ENCODE measurements around the gene CCSER2. TPM values are rescaled to one million over a fixed set of nuclear protein-coding genes. Genes with fewer than 3 reads are reported as not detected.
"Not testable (repeated sequence)": the region's sequence is repeated elsewhere in the genome, so short reads cannot be mapped to it uniquely, and the experiment has no call there.

Gene CCSER2
- total RNA-seq, 1 experiment from 2014 or later: 20.6 TPM

DNA sequence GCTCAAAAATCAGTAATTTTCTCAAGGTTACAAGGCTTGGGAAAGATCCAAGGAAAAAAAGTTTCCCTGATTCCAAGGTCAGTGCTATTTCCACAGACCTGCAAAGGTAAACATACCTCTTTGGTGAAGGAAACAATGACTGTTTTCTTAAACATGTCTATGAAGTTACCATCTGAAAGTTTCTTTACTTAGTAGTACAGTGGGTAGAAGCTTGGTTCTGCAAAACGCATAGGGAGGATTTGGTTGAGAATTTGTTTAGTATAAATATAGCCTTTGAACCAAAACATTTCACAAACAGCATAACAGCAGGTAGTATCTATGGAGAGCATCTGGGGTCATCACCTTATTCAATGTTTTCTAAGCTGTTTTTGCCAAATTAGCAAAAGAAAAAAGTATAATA lies 169.6 kb downstream of the CCSER2 start:
- DNase-seq: no peak
- H3K4me3 ChIP-seq: no peak overlapping the region
- H3K27me3 ChIP-seq: no peaks in the 10 kb centered on the region
- H3K36me3 ChIP-seq: peaks cover 5% of the 10 kb centered on the region
- no peaks in the 10 kb centered on the region for H3K9me3 ChIP-seq

DNA sequence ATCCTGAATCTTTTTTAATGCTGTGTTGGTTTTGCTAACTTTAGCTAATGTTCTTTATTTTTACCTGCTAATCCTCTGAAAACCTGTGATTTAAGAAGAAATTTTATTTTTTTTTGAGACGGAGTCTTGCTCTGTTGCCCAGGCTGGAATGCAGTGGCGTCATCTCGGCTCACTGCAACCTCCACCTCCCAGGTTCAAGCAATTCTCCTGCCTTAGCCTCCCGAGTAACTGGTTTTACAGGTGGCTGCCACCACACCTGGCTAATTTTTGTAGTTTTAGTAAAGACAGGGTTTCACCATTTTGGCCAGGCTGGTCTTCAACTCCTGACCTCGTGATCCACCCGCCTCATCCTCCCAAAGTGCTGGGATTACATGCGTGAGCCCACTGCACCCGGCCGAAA lies 170.7 kb downstream of the CCSER2 start:
- H3K4me3 ChIP-seq, DNase-seq, H3K27me3 ChIP-seq, H3K9me3 ChIP-seq: not testable (repeated sequence)
- H3K36me3 ChIP-seq: peaks cover 11% of the 10 kb centered on the region

DNA sequence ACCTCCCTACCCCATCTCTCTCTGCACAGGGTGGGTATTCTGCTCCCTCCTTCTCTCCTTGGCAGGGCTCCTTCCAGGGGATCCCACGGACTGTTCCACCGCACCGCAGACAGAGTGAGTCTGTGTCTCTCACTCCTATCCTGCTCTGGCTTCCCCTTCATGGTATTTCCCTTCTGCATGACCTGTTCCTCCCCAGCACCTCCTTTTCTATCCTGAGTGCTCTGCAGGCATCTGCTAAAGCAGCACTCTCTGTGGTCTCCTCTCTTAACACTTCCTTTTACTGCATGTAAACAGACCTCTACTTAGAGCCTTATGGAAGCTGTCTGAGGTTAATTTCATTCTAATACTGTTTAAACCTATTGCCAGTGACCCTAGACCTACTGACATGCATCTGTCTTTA lies 171.5 kb downstream of the CCSER2 start:
- no peaks in the 10 kb centered on the region for H3K27me3 ChIP-seq
- DNase-seq: no peak

DNA sequence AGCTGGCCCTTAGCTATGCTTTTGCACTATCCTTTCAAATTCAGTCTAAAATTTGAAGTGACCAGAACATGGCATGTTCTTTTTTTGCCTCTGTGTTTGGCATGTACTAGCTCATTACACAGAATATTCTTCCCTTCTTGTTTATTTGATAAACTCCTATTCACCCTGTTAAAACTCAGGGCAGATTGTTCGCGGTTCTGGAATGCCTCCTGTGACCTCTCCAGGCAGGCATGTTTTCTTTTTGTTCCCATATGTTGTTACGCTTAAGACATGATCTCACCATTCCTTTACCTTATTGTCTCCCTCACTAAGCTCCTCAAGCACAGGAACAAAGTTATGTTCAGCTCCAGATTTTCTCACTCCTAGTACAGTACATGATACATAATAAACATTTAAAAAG lies 181.7 kb downstream of the CCSER2 start:
- peak; percentile 50 for DNase-seq
- H3K36me3 ChIP-seq: peaks cover 17% of the 10 kb centered on the region
- no peaks in the 10 kb centered on the region for H3K9me3 ChIP-seq
- no peak overlapping the region for H3K4me3 ChIP-seq
- no peaks in the 10 kb centered on the region; the same call in 1 of the 2 replicates for H3K27me3 ChIP-seq

More for the DNA sequence above, 171.5 kb downstream of the CCSER2 start:
- H3K36me3 ChIP-seq: peaks cover 17% of the 10 kb centered on the region
- no peaks in the 10 kb centered on the region; the same call in 1 of the 2 replicates for H3K9me3 ChIP-seq
- no peak overlapping the region for H3K4me3 ChIP-seq

DNA sequence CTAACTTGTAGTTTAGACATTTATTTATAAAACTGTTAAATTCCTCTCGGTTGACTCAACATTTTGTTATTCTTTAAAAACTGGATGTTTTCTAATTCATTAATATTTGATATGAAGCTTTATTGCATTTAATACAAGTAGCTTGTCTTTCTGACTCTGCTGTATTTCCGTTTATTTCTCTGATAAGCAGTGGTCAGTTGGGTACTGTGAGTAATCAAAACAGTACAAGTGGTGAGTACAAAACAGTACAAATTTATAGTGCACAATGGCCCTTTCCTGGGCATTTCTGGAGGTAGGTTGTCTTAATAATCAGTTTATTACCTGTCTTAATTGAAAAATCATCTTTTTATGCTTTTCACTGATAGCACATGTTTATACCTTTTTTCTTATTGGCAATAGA lies 182.7 kb downstream of the CCSER2 start:
- DNase-seq: no peak
- H3K36me3 ChIP-seq: peaks cover 17% of the 10 kb centered on the region
- H3K4me3 ChIP-seq: no peak overlapping the region
- H3K9me3 ChIP-seq: no peaks in the 10 kb centered on the region
- no peaks in the 10 kb centered on the region; the same call in 1 of the 2 replicates for H3K27me3 ChIP-seq

DNA sequence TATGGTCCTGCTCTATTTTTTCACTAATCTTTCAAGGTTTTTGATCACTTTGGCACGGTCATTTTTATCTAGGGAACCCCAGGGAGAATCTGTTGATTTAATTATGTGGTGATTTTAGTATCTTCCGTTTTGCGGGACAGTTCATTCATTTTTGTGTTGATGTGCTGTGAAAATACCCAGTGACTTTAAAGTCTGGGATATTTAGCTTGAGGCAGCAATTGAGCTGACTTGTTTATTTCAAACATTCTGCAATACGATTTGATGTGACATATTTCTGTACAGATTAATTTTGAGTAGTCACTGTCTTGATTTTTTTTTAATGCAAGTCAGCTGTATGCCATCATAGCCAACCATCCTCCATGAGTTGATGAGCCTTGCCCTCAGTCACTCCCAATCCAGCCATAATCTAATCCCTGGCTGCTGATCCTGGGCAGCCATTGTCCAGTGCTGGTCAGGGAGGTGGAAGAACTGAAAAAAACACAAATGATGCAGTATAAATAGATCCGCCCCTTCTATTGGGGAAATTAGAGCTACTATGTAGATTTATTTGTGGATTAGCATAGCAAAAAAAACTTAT lies 183.4 kb downstream of the CCSER2 start:
- no peak overlapping the region for H3K4me3 ChIP-seq
- H3K9me3 ChIP-seq: no peaks in the 10 kb centered on the region
- peaks cover 17% of the 10 kb centered on the region for H3K36me3 ChIP-seq
- no peaks in the 10 kb centered on the region; the same call in 1 of the 2 replicates for H3K27me3 ChIP-seq
- no peak for DNase-seq

DNA sequence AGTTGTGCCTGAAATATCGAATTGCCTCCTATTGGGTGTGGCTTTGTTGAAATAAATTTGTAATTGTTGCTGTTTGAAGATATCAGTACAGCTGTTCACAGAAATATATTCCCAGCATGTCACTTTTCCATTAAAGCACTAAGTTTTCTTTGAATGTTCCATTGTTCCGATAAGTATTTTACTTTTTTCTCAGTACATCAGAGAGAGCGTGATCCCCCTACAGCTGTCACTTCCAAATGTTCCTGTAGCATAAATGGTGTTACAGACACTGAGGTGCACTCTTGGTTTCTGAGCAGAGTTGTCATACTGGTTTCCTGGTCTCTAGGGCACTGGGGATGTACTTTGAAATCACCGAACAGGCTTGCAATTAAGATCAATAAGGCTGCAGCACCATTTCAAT lies 189.2 kb downstream of the CCSER2 start:
- Histone ChIP-seq H3K4me3 (no peak overlapping the region), H3K9me3 (no peaks in the 10 kb centered on the region), H3K27me3 (no peaks in the 10 kb centered on the region; the same call in 1 of the 2 replicates), H3K36me3 (peaks cover 23% of the 10 kb centered on the region)
- no peak for DNase-seq

DNA sequence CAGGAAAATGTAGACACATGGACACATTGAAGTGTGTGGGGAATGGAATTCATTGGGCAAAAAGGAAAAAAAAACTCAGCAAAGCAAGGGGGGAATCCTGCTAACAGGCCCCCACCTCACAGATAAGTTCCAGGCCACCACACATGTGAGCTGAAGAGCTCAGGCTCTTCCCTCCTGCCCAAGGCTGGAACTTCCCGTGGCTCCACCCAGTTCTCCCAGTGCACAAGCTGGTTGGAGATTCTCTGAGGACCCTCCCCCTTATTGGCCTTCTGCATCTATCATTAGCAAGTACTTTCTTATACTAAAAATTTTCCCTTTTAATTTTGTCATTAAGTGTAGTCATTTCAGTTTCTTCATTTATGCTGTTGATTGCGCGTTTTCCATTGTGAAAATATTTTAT lies 190.8 kb downstream of the CCSER2 start:
- H3K36me3 ChIP-seq: peaks cover 12% of the 10 kb centered on the region
- H3K9me3 ChIP-seq: no peaks in the 10 kb centered on the region
- no peak overlapping the region for H3K4me3 ChIP-seq
- no peak for DNase-seq
- H3K27me3 ChIP-seq: no peaks in the 10 kb centered on the region; the same call in 1 of the 2 replicates

DNA sequence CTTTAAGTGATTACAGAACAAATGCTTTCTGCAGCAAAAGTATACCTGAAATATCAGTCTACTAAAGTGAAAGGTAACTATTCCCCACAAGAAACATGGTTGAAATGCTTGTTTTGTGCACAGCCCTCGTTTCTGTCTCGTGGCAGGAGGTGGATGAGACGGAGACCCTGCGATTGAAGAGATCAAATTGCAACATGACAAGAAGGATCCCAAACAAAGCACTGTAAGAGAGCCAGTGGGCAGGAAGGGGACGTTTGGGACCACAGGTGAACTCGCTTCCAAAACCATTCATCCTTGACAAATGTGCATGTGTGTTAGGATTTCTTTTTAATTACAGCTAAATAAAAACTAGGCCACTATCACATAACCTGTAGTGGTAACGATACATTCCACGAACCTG lies 192.6 kb downstream of the CCSER2 start:
- H3K36me3 ChIP-seq: peaks cover 6% of the 10 kb centered on the region
- peaks cover 2% of the 10 kb centered on the region; the same call in 1 of the 2 replicates for H3K9me3 ChIP-seq
- no peaks in the 10 kb centered on the region for H3K27me3 ChIP-seq
- no peak overlapping the region for H3K4me3 ChIP-seq
- no peak for DNase-seq

DNA sequence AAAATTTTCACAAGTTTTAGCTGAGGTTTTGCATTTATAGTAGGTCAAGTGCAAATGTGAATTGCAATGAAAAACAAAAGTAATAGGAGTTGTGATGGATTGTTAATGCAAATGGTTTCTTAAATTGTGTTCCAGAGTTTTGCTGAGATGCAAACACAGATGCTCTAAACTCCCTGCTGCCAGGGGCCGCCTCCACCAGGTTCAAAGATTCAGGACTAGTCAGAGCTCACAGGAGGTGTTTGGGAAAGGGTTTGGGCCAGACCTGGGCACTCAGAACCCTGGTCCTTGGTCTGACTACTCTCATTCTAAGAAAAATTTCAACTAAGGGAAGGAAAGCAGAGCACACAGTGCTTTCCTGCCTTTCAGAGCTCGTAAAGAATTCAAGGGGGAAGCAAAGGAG lies 193.1 kb downstream of the CCSER2 start:
- no peaks in the 10 kb centered on the region for H3K27me3 ChIP-seq
- H3K36me3 ChIP-seq: peaks cover 6% of the 10 kb centered on the region
- no peak for DNase-seq
- peaks cover 2% of the 10 kb centered on the region; the same call in 1 of the 2 replicates for H3K9me3 ChIP-seq
- H3K4me3 ChIP-seq: no peak overlapping the region

DNA sequence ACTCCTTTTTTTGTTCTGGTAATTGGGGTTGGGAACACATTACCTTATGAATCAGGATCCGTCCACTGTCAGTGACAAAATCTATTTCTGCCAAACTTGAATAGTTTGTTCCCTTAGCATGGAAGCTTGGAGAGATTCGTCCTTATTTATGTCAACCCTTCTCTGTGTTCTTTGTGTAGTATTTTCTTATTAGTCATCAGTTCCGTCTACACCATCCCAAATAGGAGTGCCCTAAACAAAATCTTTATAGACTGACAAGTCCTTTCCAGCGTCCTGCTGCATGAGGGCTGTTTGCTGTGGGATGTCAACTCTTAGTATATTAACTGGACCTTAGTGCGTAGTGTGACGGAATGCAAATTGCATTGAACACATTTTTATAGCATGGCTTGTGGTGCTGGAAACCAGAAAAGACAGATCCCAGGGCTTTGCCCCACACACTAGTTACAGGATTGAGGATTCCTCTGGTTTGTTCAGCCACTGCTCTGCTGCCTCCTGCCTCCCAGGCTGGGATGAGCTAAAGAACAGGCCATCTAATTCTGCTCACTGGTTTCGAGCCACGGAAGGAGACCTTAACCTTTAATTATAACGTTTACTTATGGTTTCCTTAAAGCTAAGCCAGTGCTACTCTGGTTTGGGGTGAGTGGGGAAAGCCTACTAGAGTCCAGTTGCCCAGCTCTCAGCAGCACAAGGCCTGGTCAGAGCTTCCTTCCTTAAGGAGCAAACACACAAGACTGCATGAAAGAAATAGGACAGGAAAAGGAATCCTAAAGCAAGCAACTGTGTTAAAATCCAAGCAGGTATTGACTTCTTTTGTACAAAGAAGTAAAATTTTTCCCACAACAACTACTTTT lies 194.4 kb downstream of the CCSER2 start:
- Histone ChIP-seq H3K4me3 (no peak overlapping the region), H3K36me3 (no peaks in the 10 kb centered on the region; the same call in 1 of the 2 replicates), H3K9me3 (peaks cover 2% of the 10 kb centered on the region; the same call in 1 of the 2 replicates), H3K27me3 (no peaks in the 10 kb centered on the region)
- no peak for DNase-seq

DNA sequence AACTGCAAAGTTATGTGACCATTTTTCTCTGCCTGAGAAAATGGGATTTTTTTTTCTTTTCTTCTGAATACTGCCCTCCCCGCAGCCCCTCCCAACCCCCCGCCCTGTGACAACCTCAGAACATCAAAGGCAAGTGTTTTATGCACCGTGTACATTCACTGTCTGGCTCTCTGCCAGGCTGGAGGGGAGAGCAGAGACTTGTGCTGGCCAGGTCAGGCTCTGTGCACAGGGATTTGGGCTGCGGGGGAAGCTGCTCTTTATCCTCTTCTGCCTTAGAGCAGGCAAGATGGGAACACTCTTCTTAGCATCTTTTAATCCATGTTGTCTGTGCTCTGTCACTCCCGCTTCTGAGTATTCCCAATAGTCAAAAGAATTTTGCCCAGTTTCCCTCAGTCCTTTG lies 195.1 kb downstream of the CCSER2 start:
- H3K36me3 ChIP-seq: no peaks in the 10 kb centered on the region; the same call in 1 of the 2 replicates
- H3K9me3 ChIP-seq: peaks cover 2% of the 10 kb centered on the region; the same call in 1 of the 2 replicates
- no peak for DNase-seq

DNA sequence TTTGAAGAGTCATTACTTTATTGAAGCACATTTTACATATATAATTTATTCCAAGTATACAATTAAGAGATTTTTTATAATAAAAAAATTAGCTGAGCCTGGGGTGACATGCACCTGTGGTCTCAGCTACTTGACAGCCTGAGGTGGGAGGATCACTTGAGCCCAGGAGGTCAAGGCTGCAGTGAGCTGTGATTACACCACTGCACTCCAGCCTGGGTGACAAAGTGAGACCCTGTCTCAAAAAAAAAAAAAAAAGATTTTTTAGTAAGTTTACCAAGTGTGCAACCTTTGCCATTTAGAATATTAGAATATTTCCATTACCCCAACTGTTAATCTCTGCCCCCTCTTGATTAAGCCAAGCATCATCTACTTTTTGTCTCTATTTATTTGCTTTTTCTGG lies 196.0 kb downstream of the CCSER2 start:
- Histone ChIP-seq H3K9me3 (peaks cover 2% of the 10 kb centered on the region; the same call in 1 of the 2 replicates), H3K4me3 (no peak overlapping the region), H3K27me3 (no peaks in the 10 kb centered on the region), H3K36me3 (no peaks in the 10 kb centered on the region; the same call in 1 of the 2 replicates)
- no peak for DNase-seq

More for the DNA sequence above, 195.1 kb downstream of the CCSER2 start:
- Histone ChIP-seq H3K27me3 (no peaks in the 10 kb centered on the region), H3K4me3 (no peak overlapping the region)

DNA sequence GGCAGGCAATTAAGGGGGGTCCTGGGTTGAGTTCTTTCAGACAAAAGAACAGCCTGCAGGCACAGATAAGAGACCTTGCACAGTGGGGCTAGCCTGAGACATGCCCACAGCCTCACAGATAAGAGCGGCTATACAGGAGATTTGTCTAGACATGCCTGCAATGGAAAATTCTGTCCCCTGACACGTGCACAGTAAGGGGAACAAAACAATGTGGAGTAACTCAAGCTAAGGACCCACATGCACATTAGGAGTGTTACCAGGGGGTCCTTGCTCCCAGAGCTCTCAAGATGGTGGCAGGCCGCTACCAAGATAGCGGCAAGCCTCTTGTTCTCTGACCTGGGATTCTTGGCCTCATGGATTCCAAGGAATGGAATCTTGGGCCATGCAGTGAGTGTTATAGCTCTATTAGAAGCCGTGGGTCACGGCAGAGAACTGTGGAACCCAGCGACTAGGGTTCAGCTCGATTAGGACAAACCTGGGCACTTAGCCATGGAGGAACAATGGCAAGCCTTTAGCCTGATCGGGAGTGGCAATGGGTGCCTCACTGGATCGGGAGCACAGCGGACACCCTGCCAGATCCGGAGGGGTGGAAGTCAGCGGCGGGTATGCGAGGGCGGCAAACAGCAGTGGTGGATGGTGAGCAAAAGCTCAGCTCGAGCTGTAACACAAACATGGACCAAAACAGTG lies 196.9 kb downstream of the CCSER2 start:
- Histone ChIP-seq H3K27me3 (no peaks in the 10 kb centered on the region), H3K9me3 (peaks cover 2% of the 10 kb centered on the region; the same call in 1 of the 2 replicates), H3K4me3 (no peak overlapping the region), H3K36me3 (no peaks in the 10 kb centered on the region)
- no peak for DNase-seq

DNA sequence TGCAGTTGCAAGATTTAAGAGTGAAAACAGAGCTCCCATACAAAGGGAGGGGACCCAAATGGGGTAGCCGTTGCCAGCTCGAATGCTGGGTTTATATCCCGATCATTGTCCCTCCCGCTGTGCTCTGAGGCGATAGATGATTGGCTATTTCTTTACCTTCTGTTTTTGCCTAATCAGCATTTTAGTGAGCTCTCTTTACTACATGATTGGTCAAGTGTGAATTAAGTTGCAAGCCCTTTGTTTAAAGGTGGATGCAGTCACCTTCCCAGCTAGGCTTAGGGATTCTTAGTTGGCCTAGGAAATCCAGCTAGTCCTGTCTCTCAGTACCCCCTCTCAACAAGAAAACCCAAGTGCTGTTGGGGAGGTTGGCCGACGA lies 197.4 kb downstream of the CCSER2 start:
- not testable (repeated sequence) for H3K27me3 ChIP-seq, H3K4me3 ChIP-seq, DNase-seq, H3K36me3 ChIP-seq, H3K9me3 ChIP-seq

DNA sequence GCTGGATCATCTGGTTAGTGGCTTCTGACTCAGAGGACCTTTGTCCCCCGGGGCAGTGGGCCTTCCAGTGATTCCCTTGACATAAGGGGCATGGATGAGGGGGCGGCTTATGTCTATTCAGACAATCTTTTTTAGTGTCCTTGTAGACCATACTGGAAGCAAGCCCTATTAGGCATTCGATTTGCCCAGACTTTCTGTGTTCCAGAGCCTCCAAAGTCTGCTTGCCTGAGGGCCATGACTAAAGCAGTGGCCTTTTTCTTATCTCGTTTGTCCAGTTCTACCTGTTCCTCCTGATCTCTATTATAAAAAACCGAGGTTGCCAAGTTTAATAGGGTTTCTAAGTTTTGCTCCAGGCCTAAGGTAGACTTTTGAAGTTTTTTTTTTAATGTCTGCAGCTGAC lies 199.0 kb downstream of the CCSER2 start:
- DNase-seq, H3K36me3 ChIP-seq, H3K4me3 ChIP-seq, H3K27me3 ChIP-seq, H3K9me3 ChIP-seq: not testable (repeated sequence)

DNA sequence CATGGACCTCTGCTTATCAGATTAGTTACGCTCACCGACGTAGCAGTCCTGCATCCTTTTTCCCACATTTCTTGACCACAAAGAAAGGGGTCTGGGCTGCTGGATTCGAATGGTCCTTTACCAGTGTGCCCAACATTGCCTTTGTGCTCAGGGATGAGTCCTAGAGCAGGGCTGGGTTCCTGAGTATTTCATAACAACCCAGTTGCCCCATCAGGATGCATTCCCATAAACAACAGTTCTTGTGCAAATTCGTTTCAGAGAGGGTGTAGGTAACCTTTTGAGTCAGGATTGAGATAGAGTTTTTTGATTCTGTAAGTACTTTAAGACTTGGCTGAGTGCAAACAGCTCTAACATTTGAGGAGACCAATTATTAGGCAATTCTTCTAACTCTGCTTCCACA lies 200.1 kb downstream of the CCSER2 start:
- H3K9me3 ChIP-seq, H3K36me3 ChIP-seq, H3K27me3 ChIP-seq, DNase-seq, H3K4me3 ChIP-seq: not testable (repeated sequence)

Data from MG63 (cell line).